HuH-7 (cell line): Measurements from ENCODE around the gene DDX1.

Source experiments
- DNase-seq: peaks from one replicate; pipeline ENCODE4 v3.0.0; 2011; ENCODE audit warnings: low spot score

The DDX1 gene

GRCh38 chr2:15562354-15563031 is 29.2 kb upstream of the DDX1 start:
- no peak for DNase-seq

- no peak for DNase-seq
These were observed 28.2 kb upstream of the DDX1 start for GRCh38 chr2:15563227-15564100.

- no peak for DNase-seq
These were observed 26.3 kb upstream of the DDX1 start for GRCh38 chr2:15565392-15565791.

GRCh38 chr2:15565994-15566671 is 25.5 kb upstream of the DDX1 start:
- no peak for DNase-seq

- DNase-seq = no peak
These were observed 24.8 kb upstream of the DDX1 start for GRCh38 chr2:15566912-15567311.

GRCh38 chr2:15568874-15569273 is 22.8 kb upstream of the DDX1 start:
- DNase-seq = no peak

- no peak for DNase-seq
These were observed 21.6 kb upstream of the DDX1 start for GRCh38 chr2:15570104-15570503.

GRCh38 chr2:15571729-15572128 is 19.9 kb upstream of the DDX1 start:
- peak; percentile 15 for DNase-seq

GRCh38 chr2:15577071-15577735 is 14.5 kb upstream of the DDX1 start:
- DNase-seq = peak; percentile 50

GRCh38 chr2:15579641-15580040 is 12.0 kb upstream of the DDX1 start:
- DNase-seq = no peak

GRCh38 chr2:15580451-15580850 is 11.2 kb upstream of the DDX1 start:
- no peak for DNase-seq

GRCh38 chr2:15582710-15583357 is 8.8 kb upstream of the DDX1 start:
- no peak for DNase-seq

GRCh38 chr2:15583826-15584225 is 7.8 kb upstream of the DDX1 start:
- no peak for DNase-seq

- DNase-seq = no peak
These were observed 7.4 kb upstream of the DDX1 start for GRCh38 chr2:15584316-15584715.

GRCh38 chr2:15584767-15585469 is 6.8 kb upstream of the DDX1 start:
- DNase-seq = no peak

GRCh38 chr2:15588329-15588919 is 3.2 kb upstream of the DDX1 start:
- peak; percentile 65 for DNase-seq

- no peak for DNase-seq
These were observed 336 bp upstream of the DDX1 start for GRCh38 chr2:15591373-15591691.

- DNase-seq = no peak
These were observed 1.6 kb downstream of the DDX1 start for GRCh38 chr2:15593327-15593705.

GRCh38 chr2:15594291-15595256 is 2.9 kb downstream of the DDX1 start:
- DNase-seq = no peak
